SW 1271 (cell line): ENCODE results near the gene METTL22.

ENCODE experiments used
- DNase-seq, 2 experiments: peaks; one replicate each; lab custom pipeline; 2025; lab: John Stamatoyannopoulos, UW

The METTL22 gene

DNA sequence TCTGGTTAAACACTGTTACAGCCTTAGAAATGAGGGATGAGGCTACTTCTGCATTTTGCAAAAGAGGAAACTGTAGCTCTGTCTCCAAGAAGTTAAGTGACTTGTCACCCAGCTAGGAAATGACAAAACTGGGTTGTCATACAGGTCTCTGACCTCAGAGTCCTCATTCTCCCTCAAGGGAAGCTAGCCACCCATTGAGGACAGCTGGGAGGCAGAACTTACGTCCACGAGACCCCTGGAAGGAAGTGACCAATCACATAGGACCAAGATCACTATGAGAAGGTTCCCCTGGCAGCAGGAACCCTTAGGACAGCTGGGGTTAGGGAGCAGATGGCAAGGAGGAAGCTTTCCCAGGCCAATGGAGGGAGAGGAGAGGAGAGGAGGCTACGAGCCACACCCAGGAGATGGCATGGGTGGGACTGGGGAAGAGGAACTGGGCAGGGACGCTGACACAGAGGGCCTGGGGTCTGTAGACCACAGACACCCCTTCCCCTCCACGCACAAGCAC, 11.2 kb downstream of the METTL22 start:
- DNase-seq = no peak

- DNase-seq = no peak
Observed at GRCh38 chr16:8634991-8635736, 13.7 kb downstream of the METTL22 start.

GRCh38 chr16:8639694-8640093, 18.2 kb downstream of the METTL22 start:
- no peak for DNase-seq

GRCh38 chr16:8641671-8642070, 20.2 kb downstream of the METTL22 start:
- DNase-seq = no peak

DNA sequence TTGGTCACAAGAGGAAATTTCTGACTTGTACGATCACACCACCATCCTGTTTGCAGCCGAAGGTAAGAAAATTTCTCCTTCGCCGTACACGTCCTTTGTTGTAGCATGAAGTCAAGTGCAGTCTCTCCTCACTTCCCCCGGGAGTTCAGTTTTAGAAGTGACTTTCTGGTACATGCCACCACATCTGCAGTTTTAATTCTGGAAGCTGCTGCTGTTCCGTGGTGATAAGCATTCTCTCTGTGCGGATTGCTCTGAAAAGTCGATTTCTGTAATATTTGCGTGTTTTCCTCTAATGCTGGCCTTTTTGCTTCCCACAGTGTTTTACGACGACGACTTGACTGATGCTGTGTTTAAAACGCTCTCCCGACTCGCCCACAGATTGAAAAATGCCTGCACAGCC, 20.6 kb downstream of the METTL22 start:
- DNase-seq = no peak

- no peak for DNase-seq
Observed at GRCh38 chr16:8644211-8645140, 23.0 kb downstream of the METTL22 start.

DNA sequence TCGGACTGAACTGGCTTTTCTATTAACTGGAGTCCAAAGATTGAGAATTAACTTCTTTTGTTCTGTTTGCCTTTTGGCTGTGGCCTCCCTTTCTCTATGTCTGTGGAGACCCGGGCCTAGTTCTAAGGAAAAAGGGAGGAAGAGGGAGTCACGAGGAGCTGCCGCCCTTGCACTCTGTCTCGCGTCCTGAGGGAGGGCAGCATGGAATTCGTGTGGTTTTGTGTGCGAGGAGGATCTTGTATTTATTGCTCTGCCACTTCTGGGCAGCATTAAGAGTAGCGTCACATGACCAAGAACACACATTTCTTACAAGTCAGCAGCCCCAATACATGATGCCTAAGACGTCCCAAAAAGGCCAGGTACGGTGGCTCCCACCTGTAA, 23.6 kb downstream of the METTL22 start:
- no peak for DNase-seq

DNA sequence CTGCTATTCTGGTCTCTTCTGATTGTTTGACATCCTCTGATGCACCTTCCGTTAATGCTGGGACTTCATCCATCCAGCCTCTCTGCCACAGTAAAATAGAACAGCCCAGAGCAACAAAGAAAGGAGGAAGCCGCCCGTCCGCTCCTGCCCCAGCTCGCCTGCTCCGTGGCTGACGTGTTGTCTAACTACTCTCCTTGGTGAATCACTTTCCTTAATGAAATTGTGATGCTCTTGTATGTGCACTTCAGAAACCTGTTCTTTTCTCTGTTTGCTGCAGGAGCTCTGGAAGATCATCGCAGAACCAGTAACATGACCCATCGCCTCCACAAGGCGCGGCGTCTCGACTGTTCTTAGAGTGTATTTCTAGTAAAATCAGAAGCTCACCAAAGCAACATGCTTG, 24.3 kb downstream of the METTL22 start:
- DNase-seq = no peak

DNA sequence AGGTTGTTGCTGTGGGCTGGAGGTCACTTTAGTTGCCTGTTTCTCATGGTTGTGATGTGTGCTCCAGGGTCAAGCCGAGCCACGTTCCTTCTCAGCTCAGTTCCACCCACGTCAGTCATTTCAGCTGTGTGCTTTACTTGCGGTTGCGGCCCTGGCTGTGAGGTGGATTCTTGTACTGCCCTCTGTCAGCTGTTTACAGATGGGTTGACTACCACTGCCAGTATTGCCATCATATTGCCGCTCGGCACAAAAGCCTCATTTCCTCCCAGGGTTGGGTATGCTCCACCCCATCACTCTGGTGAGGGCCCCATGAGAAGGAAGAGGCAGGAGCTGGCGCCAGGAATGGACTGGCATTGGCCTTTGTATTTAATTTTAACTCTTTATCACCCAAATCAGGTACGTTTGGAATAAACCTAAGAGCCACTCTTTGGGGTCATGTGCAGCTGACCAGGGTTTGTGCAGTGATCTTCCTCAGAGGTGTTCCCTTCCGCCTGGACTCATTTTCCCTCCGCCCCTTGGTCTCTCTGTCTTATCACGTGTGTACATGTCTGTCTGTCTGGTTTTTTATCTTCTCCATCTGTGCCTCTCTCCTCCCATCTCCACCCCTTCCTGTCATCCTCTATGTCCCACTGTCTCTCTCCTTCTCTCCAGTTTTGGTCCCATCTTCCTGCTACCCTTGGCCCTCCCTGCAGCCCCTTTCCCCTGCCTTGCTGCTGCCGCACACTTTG, 25.0 kb downstream of the METTL22 start:
- DNase-seq = no peak

DNA sequence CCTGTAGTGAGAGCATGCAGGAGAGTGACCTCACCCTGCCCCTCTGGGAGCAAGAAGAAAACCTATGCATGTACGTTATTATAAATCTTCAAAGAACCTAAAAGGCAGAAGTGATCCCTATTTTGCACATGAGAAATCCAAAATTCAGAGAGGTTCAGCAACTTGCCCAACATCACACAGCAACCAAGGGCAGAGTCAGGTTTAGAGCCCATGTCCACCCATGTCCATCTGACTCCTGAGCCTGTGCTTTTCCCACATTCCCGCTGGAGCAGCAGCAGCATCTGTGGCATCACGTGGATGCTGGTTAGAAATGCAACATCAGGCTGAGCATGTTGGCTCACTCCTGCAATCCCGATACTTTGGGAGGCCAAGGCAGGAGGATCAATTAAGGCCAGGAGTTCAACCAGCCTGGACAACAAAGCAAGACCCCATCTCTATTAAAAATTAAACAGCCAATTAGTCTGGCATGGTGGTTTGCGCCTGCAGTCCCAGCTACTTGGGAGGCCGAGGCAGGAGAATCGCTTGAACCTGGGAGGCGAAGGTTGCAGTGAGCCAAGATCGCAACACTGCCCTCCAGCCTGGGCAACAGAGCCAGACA, 26.3 kb downstream of the METTL22 start:
- DNase-seq = no peak

GRCh38 chr16:8648877-8649276, 27.4 kb downstream of the METTL22 start:
- no peak for DNase-seq

DNA sequence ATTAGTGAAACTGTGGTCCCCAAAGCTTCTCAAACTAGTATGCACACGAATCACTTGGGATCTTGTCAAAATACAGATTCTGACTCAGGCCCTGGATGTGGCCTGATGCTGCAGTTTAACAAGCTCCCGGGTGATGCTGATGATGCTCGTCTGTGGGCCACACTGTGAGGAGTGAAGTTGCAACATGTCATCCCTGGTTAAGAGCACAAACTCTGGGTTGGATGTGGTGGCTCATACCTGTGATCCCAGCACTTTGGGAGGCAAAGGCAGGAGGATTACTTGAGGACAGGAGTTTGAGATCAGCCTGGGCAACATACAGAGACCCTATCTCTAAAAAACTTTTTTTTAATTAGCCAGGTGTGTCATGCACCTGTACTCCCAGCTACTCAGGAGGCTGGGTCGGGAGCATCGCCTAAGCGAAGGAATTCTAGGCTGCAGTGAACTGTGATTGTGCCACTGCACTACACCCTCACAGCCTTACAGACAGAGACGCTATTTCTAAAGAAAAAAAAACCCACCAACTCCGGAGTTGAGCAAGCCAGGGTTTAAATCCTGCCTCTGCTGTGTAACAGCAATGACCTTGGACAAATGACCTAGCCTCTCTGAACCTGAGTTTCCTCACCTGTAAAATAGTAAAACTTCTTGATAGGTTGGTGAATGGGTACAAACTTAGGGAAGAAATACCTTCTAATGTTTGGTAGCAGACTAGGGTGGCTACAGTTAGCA, 28.5 kb downstream of the METTL22 start:
- no peak for DNase-seq

DNA sequence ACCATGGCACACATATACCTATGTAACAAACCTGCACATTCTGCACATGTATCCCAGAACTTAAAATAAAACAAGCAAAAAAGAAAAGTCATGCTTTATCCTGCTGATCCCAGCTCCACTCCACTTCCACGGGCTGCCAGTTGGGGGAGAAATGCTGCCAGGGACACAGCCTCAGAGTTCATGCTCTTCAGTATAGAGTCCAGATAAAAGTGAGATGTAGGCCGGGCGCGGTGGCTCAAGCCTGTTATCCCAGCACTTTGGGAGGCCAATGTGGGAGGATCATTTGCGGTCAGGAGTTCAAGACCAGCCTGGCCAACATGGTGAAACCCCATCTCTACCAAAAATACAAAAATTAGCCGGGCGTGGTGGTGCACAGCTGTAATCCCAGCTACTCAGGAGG, 30.5 kb downstream of the METTL22 start:
- peak in 1 of 2 experiments; percentile 2 for DNase-seq

DNA sequence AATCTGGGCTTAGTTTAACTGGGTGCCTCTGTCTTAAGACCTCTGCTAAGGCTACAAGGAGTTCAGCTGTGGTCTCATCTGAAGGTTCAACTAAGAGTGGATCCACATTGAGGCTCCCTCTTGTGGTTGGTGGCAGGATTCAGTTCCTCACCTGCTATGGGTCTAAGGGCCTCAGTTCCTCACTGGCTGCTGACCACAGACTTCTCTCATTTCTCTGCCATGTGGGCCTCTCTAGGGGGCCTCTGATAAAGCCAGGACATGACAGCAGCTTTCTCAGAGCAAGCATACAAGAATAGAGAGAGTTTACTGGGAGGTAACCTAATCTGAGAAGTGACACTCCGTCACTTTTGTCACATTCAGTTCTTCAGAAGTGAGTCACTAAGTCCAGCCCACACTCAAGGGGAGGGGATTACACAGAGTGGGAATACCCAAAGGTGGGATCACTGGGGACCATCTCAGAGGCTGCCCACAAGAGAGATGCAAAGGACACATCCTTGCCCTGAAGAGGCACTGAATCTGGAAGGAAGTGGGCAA, 33.8 kb downstream of the METTL22 start:
- DNase-seq = no peak

DNA sequence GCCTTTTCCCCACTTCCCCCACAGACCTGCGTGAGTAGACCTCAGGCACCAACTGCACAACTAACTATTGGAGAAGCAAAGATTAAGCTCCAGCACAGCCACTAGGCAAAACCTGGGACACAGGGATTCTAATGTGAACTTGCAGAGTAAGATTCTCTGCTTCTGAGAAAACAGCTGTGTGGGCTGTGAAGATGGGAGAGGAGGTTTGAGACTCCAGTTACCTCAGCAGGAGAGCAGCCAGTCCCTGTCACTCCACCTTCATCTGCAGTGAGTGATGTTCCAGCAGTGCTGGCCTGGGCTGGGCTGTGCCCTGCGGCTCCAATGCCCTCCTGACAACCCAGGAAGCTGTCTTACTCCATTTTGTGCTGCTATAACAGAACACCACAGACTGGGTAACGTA, 34.9 kb downstream of the METTL22 start:
- no peak for DNase-seq

GRCh38 chr16:8660841-8661301, 39.4 kb downstream of the METTL22 start:
- peak in 1 of 2 experiments; percentile 28 for DNase-seq

DNA sequence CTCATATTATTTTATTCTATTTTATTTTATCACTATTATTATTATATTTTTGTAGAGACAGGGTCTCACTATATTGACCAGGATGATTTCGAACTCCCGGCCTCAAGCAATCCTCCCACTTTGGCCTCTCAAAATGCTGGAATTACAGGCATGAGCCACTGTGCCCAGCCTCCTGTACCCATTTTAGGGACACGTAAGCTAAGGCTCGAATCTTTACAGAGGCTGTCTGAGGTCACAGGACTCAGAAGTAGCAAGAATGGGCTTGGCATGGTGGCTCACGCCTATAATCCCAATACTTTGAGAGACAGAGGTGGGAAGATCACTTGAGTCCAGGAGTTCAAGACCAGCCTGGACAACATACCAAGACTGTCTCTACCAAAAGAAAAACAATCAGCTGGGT, 40.2 kb downstream of the METTL22 start:
- DNase-seq = no peak

DNA sequence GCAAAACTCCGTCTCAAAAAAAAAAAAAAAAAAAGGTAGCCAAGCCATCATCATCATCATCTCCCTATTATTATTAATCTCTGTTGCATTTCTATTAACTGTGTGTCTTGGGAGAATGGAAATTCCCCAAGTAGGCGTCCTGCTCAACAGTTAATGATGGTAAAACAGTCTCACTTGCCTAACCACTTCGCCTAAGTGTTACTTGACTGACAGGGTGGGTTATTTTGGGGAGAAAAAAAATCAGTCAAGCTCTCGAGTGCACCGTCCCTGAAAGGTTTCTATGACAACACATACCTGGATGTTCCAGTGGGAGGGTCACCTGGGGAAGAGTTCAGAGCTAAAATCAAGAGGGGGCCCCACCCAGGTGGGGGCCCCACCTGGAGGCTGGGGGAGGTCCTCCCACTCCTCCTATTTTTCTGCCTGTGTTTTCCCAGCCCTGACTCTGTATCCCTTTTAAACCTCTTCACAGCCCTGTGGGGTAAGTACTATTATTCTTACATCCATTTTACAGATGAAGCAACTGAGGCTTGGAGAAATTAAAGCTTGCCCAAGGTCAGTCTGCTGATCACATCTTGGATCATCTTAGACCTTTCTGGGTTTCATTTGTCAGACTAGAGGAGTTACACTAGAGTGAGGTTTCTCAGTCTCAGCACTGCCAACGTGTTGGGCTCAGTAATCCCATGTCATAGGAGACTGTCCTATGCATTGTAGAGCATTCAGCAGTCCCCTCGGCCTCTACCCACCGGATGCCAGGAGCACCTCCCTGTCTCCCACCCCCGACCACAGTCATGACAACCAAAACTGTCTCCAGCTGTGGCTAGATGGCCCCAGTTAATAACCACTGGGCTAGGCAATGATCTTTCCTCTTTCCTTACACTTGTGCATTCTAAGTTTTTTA, 41.9 kb downstream of the METTL22 start:
- DNase-seq = no peak

- no peak for DNase-seq
Observed at GRCh38 chr16:8665529-8665928, 44.0 kb downstream of the METTL22 start.

DNA sequence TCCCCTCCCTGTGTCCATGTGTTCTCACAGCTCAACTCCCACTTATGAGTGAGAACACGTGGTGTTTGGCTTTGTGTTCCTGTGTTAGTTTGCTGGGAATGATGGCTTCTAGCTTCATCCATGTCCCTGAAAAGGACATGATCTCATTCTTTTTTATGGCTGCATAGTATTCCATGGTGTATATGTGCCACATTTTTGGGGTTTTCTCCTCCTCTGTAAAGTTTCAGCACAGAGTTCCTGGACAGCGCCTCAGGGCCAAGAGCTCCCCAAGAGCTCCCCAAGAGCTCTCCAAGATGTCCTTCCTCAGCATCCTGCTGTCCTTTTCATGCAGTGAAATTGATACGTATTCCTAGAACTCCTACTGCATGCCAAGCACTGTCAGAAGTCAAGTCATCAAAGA, 46.0 kb downstream of the METTL22 start:
- DNase-seq = no peak
